ENCODE results near the gene PAFAH2. TPM values are rescaled to one million over a fixed set of nuclear protein-coding genes. Genes with fewer than 3 reads are reported as not detected.

The PAFAH2 gene
- total RNA-seq (2022; extraction: Qiagen RNA extraction; ENCODE audit: low read depth): 6.1 to 7.9 TPM (median 6.8 TPM) in 5 replicates

GRCh38 chr1:25997828-25998761 is at the start of gene PAFAH2:
PAFAH2 (minus strand) TSS chr1:25998063; CDS start chr1:25990816, 7,247 bp downstream.

DNA sequence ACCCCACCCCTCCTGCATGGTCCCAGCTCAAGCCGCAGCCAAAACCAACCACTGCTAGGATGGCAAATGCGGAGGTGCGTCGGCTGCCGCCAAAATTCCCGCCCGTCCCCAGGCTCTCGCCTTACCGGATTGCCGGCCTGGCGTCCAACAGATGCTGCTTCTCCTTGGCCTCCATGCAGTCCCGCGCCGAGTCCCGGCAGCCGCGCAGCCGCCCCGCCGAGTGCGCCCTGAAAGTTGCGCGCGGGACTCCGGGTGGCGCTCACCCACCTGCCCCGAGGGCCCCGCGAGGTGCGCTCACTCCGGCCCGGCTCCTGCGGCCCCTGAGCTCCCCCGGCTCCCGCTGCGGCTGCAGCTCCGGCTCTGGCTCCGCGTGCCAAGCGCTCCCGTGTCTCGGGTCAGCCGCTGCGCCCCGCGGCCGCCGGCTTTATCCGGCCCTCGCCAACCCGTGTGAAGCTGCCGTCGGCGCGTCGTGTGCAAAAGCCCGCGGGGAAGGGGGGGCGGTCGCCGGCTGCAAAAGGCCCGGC is 47.9 kb upstream of the PAFAH2 start, which contains the start of gene SLC30A2:
Gene SLC30A2 (minus strand): TSS at position 397 of the 524 bp plus-strand sequence. CDS start 222 bp downstream, at position 175.

GRCh38 chr1:26021647-26022403 is 24.0 kb upstream of the PAFAH2 start, which contains the start of gene EXTL1:
EXTL1 (plus strand) TSS chr1:26021775; CDS start chr1:26022647, 872 bp downstream.

Other genes starting within 250 kb of the PAFAH2 start
- 52.6 to 65.5 TPM (median 56.6 TPM) in 5 replicates for gene SELENON, start 197.9 kb downstream of the PAFAH2 start, total RNA-seq (2022; extraction: Qiagen RNA extraction; ENCODE audit: low read depth)
- gene MTFR1L, start 178.1 kb downstream of the PAFAH2 start, total RNA-seq (2022; extraction: Qiagen RNA extraction; ENCODE audit: low read depth): 20.6 to 24.0 TPM (median 23.4 TPM) in 5 replicates
- 5.8 to 7.8 TPM (median 6.4 TPM) in 5 replicates for gene AUNIP, start 138.6 kb downstream of the PAFAH2 start, total RNA-seq (2022; extraction: Qiagen RNA extraction; ENCODE audit: low read depth)
- 2.5 to 3.7 TPM (median 3.0 TPM) in 5 replicates for gene PAQR7, start 122.4 kb downstream of the PAFAH2 start, total RNA-seq (2022; extraction: Qiagen RNA extraction; ENCODE audit: low read depth)
- gene STMN1, start 91.6 kb downstream of the PAFAH2 start, total RNA-seq (2022; extraction: Qiagen RNA extraction; ENCODE audit: low read depth): 182 to 221 TPM (median 204 TPM) in 5 replicates
- not detected in 5 replicates for gene EXTL1, start 23.7 kb upstream of the PAFAH2 start, total RNA-seq (2022; extraction: Qiagen RNA extraction; ENCODE audit: low read depth)
- 0.08 to 0.13 TPM in 2 of 5 replicates, not detected in the others for gene SLC30A2, start 48.1 kb upstream of the PAFAH2 start, total RNA-seq (2022; extraction: Qiagen RNA extraction; ENCODE audit: low read depth)
- gene TRIM63, start 69.6 kb upstream of the PAFAH2 start, total RNA-seq (2022; extraction: Qiagen RNA extraction; ENCODE audit: low read depth): 0.07 to 0.08 TPM in 2 of 5 replicates, not detected in the others
- gene PDIK1L, start 113.8 kb upstream of the PAFAH2 start, total RNA-seq (2022; extraction: Qiagen RNA extraction; ENCODE audit: low read depth): 0.73 to 2.3 TPM (median 1.9 TPM) in 5 replicates
- 0.06 TPM in 1 of 5 replicates, not detected in the others for gene FAM110D, start 161.0 kb upstream of the PAFAH2 start, total RNA-seq (2022; extraction: Qiagen RNA extraction; ENCODE audit: low read depth)
- gene C1orf232, start 170.9 kb upstream of the PAFAH2 start, total RNA-seq (2022; extraction: Qiagen RNA extraction; ENCODE audit: low read depth): not detected in 5 replicates
- gene ZNF593, start 171.8 kb upstream of the PAFAH2 start, total RNA-seq (2022; extraction: Qiagen RNA extraction; ENCODE audit: low read depth): 52.3 to 67.9 TPM (median 66.6 TPM) in 5 replicates
- gene ZNF593OS, start 173.8 kb upstream of the PAFAH2 start, total RNA-seq (2022; extraction: Qiagen RNA extraction; ENCODE audit: low read depth): 0.36 TPM in 1 of 5 replicates, not detected in the others
- gene CNKSR1, start 179.4 kb upstream of the PAFAH2 start, total RNA-seq (2022; extraction: Qiagen RNA extraction; ENCODE audit: low read depth): 0.13 to 0.35 TPM (median 0.30 TPM) in 5 replicates
- gene CATSPER4, start 192.5 kb upstream of the PAFAH2 start, total RNA-seq (2022; extraction: Qiagen RNA extraction; ENCODE audit: low read depth): not detected in 5 replicates
- gene CEP85, start 236.1 kb upstream of the PAFAH2 start, total RNA-seq (2022; extraction: Qiagen RNA extraction; ENCODE audit: low read depth): 12.2 to 15.1 TPM (median 13.6 TPM) in 5 replicates